ENCODE data around the gene CALY.

Gene CALY

GRCh38 chr10:133358925-133359310 is 22.2 kb upstream of the CALY start:
- no peak for TF ChIP-seq GATA3 (IDR thresholded peaks at IDR 0.05; ENCODE audit: low read depth, low read length)
- no peak for TF ChIP-seq GATA2 (IDR thresholded peaks at IDR 0.05; ENCODE audit: low read depth, low read length)

DNA sequence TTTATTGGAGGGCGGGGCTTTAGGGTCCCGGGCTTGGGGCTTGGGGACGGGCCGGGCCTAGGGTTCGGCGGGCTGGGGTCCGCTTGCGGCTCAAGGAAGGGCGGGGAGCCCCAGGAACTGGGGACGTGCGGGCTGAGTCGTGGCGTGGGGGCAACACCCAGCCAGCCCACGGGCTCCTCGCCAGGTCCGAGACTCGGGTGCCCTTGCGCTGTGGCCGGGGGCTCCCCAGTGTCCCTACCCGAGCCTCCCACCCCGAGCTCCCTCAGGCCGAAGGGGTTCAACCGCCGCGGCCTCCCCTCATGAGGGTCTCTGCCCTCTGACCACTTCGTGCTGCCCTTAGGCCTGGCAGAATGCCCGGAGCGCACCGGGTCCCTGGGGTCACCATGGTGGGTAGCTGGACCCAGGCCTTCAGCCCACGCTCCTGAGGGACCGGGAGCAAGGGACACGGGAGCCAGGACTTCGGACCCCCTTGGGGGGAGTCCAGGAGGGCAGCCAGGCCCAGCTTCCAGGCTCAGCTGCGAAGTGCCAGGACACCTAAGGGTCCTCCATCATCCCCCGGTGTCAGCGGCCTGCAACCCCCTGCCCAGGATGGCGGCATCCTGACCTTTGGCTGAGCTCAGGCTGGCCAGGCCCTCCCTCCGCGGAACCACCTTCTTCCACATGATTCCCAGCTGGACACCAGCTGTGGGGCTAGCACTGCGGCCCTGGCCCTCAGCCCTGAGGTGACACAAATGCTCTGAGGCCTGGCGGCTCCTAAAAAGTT is 21.6 kb upstream of the CALY start:
- no peak for TF ChIP-seq GATA3 (IDR thresholded peaks at IDR 0.05; ENCODE audit: low read depth, low read length)
- no peak for TF ChIP-seq GATA2 (IDR thresholded peaks at IDR 0.05; ENCODE audit: low read depth, low read length)

DNA sequence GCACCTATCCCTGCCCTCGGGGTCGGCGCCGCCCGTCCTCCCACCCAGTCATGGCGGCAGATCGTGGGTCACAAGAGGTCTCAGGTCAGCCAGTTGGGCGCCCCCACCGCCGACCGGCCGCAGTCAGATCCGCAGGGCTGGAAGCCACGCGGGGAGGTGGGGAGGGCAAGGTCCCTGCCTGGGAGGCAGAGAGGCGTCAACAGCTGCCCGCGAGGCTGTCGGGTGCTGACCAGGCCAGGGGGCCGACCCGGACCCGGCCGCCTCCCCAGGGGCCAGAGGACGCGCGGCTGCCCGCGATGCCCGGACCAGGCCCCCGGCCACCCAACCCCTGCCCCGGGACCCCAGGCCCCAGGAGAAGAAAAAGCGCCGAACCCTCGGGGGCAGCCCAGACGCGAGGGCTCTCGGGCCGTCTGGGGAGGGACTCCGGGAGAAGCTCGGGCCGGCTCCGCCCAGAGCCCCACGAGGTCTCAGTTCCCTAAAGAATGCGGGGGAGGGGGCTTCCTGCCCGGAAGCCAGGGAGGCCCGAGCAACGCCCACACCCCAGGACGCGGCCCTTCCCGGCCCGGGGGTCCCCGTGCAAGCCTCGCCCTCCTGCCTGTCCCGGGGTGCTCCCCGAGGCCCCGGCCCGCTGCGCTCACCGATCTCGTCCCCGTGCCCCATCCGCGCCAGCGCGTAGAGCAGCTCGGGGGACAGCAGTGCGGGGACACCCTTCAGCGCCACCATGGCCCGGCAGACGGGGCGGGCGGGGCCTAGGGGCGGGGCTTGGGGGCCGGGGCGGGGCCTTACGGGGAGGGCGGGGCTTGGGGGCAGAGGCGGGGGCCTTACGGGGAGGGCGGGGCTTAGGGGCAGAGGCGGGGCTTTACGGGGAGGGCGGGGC is 20.8 kb upstream of the CALY start, which contains the start of gene FUOM:
Gene FUOM, minus strand, starts transcription at position 735 of the 877 bp plus-strand sequence. Its CDS starts 12 bp downstream, at position 723.
- TF ChIP-seq GATA2 (IDR thresholded peaks at IDR 0.05; ENCODE audit: low read depth, low read length) (no peak), GATA3 (IDR thresholded peaks at IDR 0.05; ENCODE audit: low read depth, low read length) (no peak)

GRCh38 chr10:133356549-133357284 is 20.0 kb upstream of the CALY start:
- TF ChIP-seq GATA2 (IDR thresholded peaks at IDR 0.05; ENCODE audit: low read depth, low read length) (no peak), GATA3 (IDR thresholded peaks at IDR 0.05; ENCODE audit: low read depth, low read length) (no peak)

- TF ChIP-seq GATA2 (IDR thresholded peaks at IDR 0.05; ENCODE audit: low read depth, low read length) (no peak), GATA3 (IDR thresholded peaks at IDR 0.05; ENCODE audit: low read depth, low read length) (no peak)
Measured at GRCh38 chr10:133355991-133356390, 19.3 kb upstream of the CALY start.

DNA sequence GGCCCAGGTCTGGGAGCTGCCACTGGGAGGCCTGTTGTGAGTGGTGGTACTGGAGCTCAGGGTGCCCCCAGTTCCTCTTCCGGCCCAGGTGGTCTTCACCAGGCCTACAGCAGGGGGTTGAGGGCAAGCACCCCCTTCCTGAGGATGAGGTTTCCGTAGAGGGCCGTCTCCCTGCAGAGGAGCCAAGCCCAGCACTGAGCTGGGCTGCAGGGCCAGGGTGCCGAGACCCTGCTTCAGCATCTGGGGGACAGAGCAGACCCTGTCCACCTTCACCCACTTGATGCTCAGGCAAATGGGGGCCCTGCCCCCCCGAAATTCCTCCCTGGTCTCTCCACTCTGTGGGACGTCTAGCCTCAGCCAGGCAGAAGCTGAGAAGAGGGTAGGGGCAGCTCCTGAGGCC is 18.6 kb upstream of the CALY start:
- TF ChIP-seq GATA2 (IDR thresholded peaks at IDR 0.05; ENCODE audit: low read depth, low read length) (no peak), GATA3 (IDR thresholded peaks at IDR 0.05; ENCODE audit: low read depth, low read length) (no peak)

GRCh38 chr10:133354672-133355240 is 18.1 kb upstream of the CALY start:
- no peak for TF ChIP-seq GATA3 (IDR thresholded peaks at IDR 0.05; ENCODE audit: low read depth, low read length)
- TF ChIP-seq GATA2 (IDR thresholded peaks at IDR 0.05; ENCODE audit: low read depth, low read length), result no peak

GRCh38 chr10:133353988-133354605 is 17.4 kb upstream of the CALY start:
- TF ChIP-seq GATA3 (IDR thresholded peaks at IDR 0.05; ENCODE audit: low read depth, low read length) (no peak), GATA2 (IDR thresholded peaks at IDR 0.05; ENCODE audit: low read depth, low read length) (no peak)

- TF ChIP-seq GATA2 (IDR thresholded peaks at IDR 0.05; ENCODE audit: low read depth, low read length) (no peak), GATA3 (IDR thresholded peaks at IDR 0.05; ENCODE audit: low read depth, low read length) (no peak)
Measured at GRCh38 chr10:133353202-133353959, 16.7 kb upstream of the CALY start.

- no peak for TF ChIP-seq GATA2 (IDR thresholded peaks at IDR 0.05; ENCODE audit: low read depth, low read length)
- no peak for TF ChIP-seq GATA3 (IDR thresholded peaks at IDR 0.05; ENCODE audit: low read depth, low read length)
Measured at GRCh38 chr10:133351408-133352318, 15.0 kb upstream of the CALY start.

DNA sequence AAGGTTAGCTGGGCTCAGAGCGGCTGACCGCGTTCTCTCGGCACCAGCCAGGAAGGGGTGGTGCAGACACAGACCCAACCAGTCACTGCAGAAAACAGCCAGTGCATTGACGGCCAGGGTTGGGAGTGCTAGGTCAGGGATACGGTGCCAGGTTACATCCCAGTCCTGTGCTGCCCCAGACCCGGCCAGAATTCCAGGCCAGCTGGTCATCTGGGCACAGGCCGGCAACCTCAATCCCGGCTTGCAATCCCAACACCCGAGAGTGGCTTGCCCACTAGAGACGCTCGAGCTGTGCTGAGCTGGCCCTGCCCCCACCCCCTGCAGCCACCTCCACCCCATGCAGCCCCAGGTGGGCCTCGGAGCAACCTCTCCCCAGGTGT is 14.2 kb upstream of the CALY start:
- TF ChIP-seq GATA3 (IDR thresholded peaks at IDR 0.05; ENCODE audit: low read depth, low read length), result no peak
- no peak for TF ChIP-seq GATA2 (IDR thresholded peaks at IDR 0.05; ENCODE audit: low read depth, low read length)

All from SH-SY5Y (cell line).